HG03354 (cell line): ENCODE data around the gene RBPJ.

ENCODE experiments used
- ATAC-seq: cut with Tn5 transposase; IDR thresholded peaks from one replicate; pipeline ENCODE4 v1.9.1; 2021; ENCODE audit warnings: mild to moderate bottlenecking; ENCODE audit not compliant: unreplicated experiment, poor library complexity, severe bottlenecking

RBPJ gene

DNA sequence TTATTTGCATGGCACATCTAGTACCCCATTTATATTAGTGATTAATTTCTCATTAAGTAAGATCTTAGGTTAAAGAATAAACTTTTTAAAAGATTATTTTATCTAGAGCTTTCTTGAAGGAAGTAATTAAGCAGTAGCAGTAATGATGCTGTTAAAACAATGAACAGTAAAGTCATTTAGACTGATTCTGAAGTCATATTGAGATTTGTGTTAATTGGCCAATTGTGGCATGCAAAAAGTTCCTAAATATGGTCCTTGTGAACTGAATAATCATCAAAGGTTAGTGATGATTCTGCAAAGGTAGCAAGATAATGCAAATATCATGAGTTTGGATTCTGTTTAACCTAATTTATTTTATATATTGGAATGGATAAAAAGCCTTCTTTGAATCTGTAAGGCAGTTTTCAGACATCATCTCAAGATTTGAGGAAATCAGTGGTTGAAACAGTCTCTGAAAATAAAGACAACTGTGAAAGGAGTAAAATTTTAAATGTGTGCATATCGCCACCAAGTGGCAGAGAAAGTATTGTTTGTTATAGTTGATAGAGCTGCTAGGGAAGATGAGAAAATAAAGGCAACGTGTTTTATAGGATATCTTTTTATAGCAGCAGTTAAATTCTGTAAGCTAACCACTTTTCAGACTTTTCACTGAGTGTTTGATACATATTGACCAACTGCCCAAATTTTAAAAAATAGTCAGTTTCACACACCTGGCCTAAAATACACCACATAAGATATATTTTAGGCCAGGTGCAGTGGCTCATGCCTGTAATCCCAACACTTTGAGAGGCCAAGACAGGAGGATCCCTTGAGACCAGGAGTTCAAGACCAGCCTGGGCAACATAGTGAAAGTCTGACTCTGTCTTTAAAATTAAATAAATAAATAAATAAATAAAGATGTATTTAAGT, 89.8 kb downstream of the RBPJ start:
- ATAC-seq: peak; percentile 80

DNA sequence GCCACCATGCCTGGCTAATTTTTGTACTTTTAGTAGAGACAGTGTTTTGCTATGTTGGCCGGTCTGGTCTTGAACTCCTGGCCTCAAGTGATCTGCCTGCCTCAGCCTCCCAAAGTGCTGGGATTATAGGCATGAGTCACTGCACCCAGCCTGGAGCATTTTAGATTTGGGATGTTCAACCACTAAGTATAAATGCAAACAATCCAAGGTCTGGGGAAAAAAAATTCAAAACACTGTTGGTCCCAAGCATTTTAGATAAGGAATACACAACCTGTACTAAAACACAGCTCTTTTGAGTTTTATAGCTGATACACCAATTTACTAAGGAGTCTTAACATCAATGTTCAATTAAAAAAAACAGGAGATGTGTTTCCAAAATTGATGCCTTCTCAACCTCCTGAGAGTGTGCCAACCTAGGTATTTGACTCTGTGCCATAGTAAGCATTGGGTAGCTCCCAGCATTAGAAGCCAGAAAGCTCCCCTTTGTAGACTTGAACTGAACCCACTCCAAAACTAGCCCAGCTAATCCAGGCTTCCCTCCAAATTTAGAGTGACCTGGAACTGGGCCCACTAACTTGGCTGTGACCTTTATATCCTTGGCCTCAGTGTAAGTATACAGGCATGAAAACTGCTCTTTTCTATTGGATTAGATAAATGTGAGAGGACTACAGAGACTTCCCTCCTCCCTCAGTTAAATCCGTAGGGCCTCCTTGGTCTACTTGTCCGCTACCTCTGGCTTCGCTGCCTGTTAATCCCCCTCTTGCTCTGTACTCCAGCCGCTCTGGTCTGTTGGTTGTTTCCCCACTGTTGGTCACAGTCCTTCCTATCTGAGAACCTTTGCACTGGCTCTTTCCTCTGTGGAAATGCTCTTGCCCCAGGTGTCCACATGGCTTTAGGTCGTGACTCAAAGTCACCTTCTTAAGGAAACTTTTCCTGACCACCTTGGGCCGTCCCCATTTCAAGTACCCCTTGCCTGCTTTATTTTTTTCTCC, 91.9 kb downstream of the RBPJ start:
- no peak for ATAC-seq

DNA sequence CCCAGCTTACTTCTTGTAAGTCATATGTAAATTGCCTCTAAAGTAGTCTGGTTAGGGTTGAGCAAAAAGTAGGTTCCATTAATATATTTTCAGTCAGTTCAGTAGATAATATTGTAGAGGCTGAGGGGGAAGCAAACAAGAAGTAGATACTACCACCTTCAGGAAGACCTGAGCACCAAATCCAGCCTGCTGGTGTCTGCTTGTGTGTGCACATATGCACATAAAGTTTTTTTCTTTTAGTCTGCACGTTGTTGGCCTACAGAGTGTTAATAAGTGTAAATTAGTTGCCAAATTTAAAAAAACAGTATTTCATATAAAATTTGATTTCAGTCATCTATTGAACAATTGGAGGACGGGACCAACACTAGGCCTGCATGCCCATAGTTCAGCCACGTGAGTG, 92.8 kb downstream of the RBPJ start:
- ATAC-seq: no peak

DNA sequence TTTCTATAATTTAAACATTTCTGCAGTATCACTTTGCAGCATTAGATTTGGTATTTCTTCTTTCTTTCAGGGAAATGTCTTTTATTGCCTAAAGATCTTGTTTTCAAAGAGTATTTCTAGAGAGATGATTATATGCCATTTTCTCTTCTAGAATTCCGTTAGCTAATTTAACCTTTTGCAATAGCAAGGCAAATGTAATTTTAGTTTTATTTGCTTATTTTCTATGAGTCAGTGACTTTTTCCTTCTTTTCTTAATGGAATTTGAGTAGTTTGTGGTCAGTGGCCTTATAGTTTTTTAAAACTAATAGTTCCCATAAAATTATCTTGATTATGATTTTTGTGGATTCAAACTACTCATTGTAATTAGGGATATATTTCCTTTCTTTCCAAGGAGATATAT, 97.3 kb downstream of the RBPJ start:
- ATAC-seq: no peak

DNA sequence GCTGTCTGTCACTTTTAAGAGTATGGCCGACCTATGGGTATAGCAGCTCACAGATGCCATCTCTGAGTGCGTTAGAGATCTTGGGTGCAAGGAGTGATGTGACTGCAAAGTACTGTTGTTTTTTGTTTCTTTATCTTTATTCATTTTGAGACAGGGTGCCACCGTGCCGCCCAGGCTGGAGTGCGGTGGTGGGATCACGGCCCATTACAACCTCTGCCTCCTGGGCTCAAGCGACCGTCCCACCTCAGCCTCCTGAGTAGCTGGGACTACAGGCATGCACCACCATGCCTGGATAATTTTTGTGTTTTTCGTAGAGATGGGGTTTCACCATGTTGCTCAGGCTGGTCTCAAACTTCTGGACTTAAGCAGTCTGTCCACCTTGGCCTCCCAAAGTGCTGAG, 98.0 kb downstream of the RBPJ start:
- no peak for ATAC-seq

DNA sequence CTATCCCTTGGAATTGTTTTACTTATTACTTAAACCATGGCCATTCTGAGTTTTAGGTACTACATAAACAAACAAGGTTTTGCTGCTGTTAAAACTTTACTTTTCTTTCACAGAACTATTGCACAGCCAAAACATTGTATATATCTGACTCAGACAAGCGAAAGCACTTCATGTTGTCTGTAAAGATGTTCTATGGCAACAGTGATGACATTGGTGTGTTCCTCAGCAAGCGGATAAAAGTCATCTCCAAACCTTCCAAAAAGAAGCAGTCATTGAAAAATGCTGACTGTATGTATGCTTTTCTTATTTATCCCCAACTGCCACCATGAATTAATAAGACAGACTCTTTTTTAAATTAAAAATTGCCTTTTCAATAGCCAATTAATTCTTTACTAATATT, 99.6 kb downstream of the RBPJ start:
- ATAC-seq: no peak

DNA sequence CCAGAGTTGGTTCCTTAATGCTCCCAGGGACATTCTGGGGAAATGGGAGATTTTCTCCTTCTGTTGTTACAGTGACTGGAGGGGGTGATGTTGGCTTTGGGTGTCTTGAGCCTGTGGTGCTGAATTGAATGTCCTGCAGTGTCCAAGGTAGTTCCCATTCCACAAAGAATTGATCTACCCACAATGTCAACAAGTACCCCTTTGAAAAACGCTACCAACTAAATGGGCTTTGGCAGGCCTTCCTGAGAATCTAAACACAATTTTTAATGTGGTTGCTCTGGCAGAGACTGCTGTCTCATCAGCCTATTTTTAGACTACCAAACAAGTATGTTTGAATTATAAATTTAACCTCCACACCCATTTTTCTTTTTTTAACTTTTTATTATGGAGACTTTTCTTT, 100.1 kb downstream of the RBPJ start:
- no peak for ATAC-seq

DNA sequence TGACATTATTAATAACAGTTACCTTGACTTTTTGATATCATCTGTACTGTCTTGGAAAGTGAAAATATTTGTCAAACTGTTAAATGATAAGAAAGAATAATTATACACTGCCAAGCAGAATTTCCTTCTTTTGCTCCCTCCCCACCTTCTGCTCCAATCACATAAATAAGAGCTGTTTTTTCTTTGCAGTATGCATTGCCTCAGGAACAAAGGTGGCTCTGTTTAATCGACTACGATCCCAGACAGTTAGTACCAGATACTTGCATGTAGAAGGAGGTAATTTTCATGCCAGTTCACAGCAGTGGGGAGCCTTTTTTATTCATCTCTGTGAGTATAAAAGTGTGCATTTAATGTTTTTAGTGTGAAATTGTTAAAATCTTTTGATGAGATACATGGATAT, 103.3 kb downstream of the RBPJ start:
- no peak for ATAC-seq

DNA sequence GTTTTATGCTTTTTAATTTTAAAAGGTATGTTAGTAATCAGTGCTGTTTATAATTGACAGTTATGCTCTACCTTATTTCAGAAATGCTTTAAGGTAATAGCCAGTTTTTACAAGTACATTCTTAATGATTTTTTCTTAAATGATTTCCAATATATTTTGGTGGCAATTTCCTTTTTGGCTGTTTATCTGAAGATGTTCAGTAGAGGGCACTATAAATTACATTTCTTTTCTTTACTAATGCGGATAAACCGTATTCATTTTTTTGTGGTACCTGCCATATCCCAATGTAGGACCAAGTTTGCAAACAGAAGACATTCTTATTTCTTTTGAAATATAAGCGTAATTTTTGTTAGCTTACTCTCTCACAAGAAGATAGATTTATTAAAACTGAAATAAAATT, 104.0 kb downstream of the RBPJ start:
- no peak for ATAC-seq

DNA sequence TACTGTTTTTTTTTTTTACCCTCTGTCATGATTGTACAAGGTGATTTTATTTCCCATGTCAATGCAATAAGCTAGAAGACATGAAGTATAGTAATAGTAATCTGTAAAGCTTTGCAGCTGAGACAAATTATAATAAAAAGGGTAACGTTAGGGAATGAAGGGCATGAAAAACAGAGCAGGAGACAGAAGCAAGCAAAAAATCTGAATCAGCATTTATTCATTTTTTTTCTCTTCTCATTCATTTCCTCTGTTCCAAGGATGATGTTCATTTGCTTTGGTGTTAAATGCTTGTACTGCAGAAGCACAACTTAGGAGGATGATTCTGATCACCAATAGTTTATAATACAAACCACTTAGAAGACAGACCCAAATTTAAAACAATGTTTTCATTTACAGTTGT, 105.1 kb downstream of the RBPJ start:
- ATAC-seq: no peak

DNA sequence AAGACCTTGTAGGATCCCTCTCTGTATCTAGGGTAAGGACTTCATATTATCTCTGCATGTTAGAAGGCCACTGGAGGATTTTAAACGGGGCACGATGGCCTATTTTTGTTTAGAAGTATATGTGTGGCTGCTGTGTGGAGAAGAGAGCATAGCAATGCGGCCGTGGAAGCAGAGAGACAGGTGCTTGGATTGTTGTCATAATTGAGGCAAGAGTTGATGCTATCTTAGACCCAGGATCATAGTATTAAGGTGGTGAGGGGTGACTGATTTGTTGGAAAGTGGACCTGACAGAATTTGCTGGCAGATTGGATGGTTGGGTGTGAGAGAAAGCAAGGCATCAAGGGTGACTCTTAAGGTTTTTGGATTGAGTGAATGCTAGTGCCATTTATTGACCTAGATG, 106.1 kb downstream of the RBPJ start:
- ATAC-seq: no peak

DNA sequence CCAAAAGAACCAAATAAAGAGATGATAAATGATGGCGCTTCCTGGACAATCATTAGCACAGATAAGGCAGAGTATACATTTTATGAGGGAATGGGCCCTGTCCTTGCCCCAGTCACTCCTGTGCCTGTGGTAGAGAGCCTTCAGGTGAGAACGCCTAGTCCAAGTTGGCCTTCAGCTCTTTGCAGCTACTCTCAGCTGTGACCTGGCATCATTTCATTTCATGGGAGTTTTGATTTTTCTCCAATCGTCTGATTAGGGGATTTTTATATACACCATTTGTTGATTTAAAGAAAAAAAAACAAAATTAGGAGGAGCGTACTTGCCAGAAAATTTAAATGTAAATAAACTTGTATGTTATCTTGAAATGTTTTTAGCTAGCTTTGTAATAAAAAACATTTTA, 109.1 kb downstream of the RBPJ start:
- no peak for ATAC-seq

DNA sequence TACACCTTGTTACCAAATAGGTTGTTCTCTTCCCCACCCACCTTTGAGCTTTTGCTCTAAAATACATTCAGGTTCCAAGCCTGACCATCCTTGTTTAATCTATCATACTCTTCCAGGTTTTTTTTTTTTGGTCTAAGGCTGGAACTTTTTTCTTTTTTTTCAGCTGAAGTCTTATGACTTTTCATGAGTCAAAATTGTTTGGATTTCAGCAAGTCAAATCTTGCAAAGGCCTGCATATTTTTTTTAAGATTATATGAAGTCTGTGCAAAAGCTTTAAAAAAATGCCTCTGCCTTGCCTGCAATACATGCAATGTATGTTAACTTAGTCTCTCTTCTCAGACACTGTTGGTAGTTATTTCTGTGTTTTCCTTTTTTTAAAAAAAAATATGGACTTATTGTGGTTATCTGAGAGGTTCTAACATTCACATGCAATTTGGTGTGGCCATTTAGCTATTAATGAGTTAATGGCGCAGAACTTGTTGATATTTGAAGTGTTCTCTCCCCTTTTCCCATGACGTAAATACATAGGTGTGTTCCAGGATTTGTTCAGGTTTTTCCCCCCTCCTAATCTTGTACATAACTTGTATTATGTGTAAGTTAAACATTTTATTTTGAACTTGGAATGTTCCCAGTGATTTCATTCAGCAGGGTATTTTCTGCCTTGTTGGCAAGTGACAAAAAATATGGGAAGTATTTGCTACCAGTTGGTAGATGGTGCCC, 110.8 kb downstream of the RBPJ start:
- ATAC-seq: no peak

DNA sequence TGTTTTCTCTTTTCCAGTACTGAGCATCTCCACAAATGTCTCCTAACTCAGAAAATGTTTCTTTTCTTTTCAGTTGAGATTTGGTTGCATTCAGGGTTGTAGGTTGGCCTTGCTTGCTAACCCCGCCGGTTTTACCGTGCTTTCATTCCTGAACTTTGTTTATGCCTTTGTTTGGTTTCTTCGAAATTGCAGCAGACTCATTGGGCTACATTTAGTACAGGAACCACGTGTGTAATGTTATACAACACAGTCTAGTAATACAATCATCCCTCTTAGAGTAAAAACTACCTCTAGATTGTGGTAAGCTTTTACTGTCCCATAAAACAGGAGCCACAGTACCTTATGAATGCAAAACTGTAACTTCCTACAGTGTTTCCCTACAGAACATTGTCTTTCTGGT, 111.6 kb downstream of the RBPJ start:
- no peak for ATAC-seq

DNA sequence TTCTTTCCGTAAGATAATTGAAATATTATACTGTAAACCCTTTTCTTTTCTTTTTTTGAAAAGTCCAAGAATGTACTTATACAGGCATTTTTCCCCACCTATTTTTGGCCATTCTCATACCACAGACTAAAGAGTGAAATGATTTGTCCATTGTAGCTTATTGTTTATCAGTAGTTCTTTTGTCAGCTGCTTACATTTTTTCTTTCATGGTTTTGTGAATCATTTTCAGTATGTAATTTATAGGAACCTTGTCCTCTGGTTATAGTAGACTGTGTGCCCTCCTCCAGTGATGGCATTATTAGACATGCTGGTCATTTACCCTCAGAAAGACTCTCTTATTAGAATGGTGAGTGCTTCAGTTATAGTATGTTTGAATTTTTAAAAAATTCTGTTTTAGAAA, 112.7 kb downstream of the RBPJ start:
- ATAC-seq: no peak

DNA sequence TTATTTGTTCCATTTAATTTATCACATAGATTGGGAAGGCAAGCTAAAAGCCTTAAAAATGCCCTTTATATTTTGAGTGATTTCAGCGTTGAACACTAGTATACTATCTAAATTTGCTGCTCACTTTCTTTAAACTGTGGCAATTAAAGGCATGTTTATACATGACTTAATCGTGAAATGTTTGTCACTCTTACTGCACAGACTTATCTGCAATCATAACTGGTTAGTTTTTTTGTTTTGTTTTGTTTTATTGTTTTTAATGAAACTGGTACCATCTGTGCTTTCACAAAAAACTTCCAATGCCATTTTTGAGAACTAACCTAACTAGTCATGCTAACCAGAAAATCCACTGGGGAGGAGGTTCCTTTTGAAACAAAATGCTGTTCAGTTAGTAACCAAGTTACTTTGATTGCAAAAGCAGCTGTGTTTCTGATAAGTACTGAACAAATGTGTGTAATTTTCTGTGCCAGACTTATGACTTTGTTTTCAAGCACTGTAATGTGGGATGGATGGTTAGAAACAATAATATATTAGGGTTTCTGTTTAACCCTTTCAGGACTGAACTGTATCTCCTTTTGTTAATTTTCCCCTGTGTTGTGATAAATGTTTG, 113.3 kb downstream of the RBPJ start:
- ATAC-seq: no peak

DNA sequence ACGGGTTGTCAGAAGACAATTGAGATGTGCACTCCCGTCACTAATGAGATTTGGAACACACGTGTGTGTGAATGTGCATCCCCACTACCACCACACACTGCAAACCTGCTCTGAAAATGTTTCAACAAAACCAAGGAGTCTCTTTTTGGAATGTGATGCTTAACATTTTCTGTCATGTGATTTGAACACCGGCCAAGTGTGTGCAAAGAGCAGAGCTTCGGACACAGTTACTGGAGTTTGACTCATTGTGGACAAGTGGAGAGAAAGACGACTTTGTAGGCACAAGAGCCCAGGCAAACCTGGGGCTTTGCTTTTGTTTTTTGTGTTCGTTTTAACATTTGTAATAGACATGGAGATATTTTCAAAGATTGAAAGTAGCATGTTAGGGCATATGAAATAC, 120.3 kb downstream of the RBPJ start:
- ATAC-seq: no peak

DNA sequence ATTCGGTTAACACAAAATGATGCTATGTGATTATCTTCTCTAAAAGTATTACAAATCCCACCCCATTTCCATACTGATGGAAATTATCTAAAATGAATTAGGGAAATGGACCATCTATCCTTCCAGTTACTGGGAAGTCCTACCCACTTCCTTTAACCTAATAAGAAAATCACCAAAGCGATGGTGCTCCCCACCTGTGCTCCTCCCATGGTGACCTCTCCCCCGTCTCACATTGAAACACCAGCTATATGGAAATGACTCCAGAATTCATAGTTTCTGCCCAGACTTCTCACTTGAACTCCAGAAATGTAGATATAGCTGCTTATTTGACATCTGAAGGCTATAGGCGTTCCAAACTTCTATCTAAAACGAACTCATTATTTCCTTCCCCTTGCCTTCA, 121.0 kb downstream of the RBPJ start:
- ATAC-seq: no peak

DNA sequence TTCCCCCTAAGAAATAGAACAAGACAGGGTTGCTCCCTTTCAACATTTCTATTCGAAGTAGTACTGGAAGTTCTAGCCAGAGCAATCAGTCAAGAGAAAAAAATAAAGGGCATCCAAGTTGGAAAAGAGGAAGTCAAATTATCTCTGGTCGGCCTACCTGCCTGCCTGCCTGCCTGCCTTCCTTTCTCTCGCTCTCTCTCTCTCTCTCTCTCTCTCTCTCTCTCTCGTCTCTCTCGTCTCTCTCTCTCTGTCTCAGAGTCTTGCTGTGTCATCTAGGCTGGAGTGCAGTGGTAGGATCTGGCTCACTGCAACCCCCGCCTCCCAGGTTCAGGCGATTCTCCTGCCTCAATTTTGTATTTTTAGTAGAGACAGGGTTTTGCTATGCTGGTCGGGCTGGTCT, 126.6 kb downstream of the RBPJ start:
- no peak for ATAC-seq

DNA sequence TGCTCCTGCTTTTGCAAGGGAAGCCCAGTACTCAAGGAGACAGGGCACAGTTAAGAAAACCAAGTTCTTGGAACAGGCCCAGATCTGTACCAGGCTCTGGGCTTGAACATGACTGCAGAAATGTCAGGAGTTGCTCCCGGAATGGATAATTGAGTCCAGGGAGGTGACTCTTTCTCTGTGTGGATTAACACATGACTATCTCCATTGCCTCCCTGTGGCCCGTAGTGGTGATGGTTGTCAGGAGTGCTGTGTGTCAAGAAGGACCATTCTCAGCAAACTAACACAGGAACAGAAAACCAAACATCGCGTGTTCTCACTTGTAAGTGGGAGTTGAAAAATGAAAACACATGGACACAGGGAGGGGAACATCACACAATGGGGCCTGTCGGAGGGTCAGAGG, 129.6 kb downstream of the RBPJ start:
- ATAC-seq: no peak
